Activated T-helper 17 cell treated with anti-CD3 and anti-CD28 coated beads, Interleukin-2, amount 50 U/mL, for 72 hours (primary cell): ENCODE results near the gene SERINC3. TPM values are rescaled to one million over a fixed set of nuclear protein-coding genes. Genes with fewer than 3 reads are reported as not detected.

Experiments
- ATAC-seq: fragments of 150-1000 bp; cut with Tn5 transposase; replicated peaks from 2 replicates; pipeline ENCODE4 v1.10.0; 2021; ENCODE audit warnings: mild to moderate bottlenecking, moderate library complexity
- H3K27ac Mint-ChIP-seq: one replicate; pipeline ENCODE4 v1.8.0; 2022; ENCODE audit warnings: mixed read lengths
- H3K27me3 Mint-ChIP-seq: one replicate; pipeline ENCODE4 v1.8.0; 2022; ENCODE audit warnings: mixed read lengths
- H3K36me3 Mint-ChIP-seq: one replicate; pipeline ENCODE4 v1.8.0; 2022; ENCODE audit warnings: low read depth, mild to moderate bottlenecking, mixed read lengths
- H3K4me1 Mint-ChIP-seq: one replicate; pipeline ENCODE4 v1.8.0; 2022; ENCODE audit warnings: mixed read lengths
- H3K4me3 Mint-ChIP-seq: one replicate; pipeline ENCODE4 v1.8.0; 2022; ENCODE audit warnings: mild to moderate bottlenecking, mixed read lengths
- H3K9me3 Mint-ChIP-seq: one replicate; pipeline ENCODE4 v1.8.0; 2022; ENCODE audit warnings: mixed read lengths
- total RNA-seq, 2 donors: library from RNA; stranded (reverse); gene quantifications; one replicate each; pipeline ENCODE4 v1.2.3, GENCODE V29; 2022

SERINC3 gene
- total RNA-seq, 2 donors from 2014 or later: 68.7 to 86.8 TPM

- no peaks in the 10 kb centered on the region for H3K9me3 Mint-ChIP-seq
- H3K4me1 Mint-ChIP-seq: no peaks in the 10 kb centered on the region
- no peak for ATAC-seq
- no peak overlapping the region for H3K4me3 Mint-ChIP-seq
- H3K27ac Mint-ChIP-seq: no peak overlapping the region
- no peaks in the 10 kb centered on the region for H3K27me3 Mint-ChIP-seq
- H3K36me3 Mint-ChIP-seq: no peaks in the 10 kb centered on the region
Observed at GRCh38 chr20:44544263-44544662, 22.4 kb upstream of the SERINC3 start.

- Mint-ChIP-seq H3K4me1 (no peaks in the 10 kb centered on the region), H3K9me3 (no peaks in the 10 kb centered on the region), H3K36me3 (no peaks in the 10 kb centered on the region), H3K27ac (no peak overlapping the region), H3K27me3 (no peaks in the 10 kb centered on the region), H3K4me3 (no peak overlapping the region)
- ATAC-seq: no peak
Observed at GRCh38 chr20:44543358-44543757, 21.5 kb upstream of the SERINC3 start.

GRCh38 chr20:44542890-44543289 is 21.0 kb upstream of the SERINC3 start:
- ATAC-seq: no peak
- H3K36me3 Mint-ChIP-seq: no peaks in the 10 kb centered on the region
- H3K4me1 Mint-ChIP-seq: no peaks in the 10 kb centered on the region
- no peak overlapping the region for H3K27ac Mint-ChIP-seq
- no peaks in the 10 kb centered on the region for H3K9me3 Mint-ChIP-seq
- no peak overlapping the region for H3K4me3 Mint-ChIP-seq
- no peaks in the 10 kb centered on the region for H3K27me3 Mint-ChIP-seq

- H3K9me3 Mint-ChIP-seq: no peaks in the 10 kb centered on the region
- no peaks in the 10 kb centered on the region for H3K4me1 Mint-ChIP-seq
- ATAC-seq: no peak
Observed at GRCh38 chr20:44541992-44542391, 20.1 kb upstream of the SERINC3 start.

GRCh38 chr20:44540834-44541233 is 19.0 kb upstream of the SERINC3 start:
- Mint-ChIP-seq H3K4me1 (no peaks in the 10 kb centered on the region), H3K4me3 (no peak overlapping the region), H3K27me3 (no peaks in the 10 kb centered on the region), H3K27ac (no peak overlapping the region), H3K9me3 (no peaks in the 10 kb centered on the region), H3K36me3 (no peaks in the 10 kb centered on the region)
- ATAC-seq: no peak

More at GRCh38 chr20:44541992-44542391, 20.1 kb upstream of the SERINC3 start:
- Mint-ChIP-seq H3K4me3 (no peak overlapping the region), H3K27ac (no peak overlapping the region), H3K27me3 (no peaks in the 10 kb centered on the region), H3K36me3 (no peaks in the 10 kb centered on the region)

DNA sequence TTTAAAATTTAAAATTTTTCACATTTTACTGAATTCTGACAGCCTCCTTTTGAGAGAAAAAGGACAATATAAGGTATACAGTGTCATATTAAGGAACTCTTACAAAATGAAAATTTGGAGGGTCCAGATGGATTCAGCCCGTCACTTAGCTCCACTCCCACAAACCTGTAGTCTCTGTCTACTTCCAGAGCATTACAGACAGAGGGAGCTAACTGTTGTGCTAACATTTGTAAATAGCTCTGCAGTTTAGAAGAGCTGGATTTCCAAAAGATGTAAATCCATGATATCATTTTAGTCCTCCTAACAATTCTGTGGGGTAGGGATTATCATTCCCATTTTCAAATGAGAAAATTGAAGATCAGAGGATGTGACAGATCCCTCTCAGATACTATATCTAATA is 16.1 kb upstream of the SERINC3 start:
- Mint-ChIP-seq H3K4me3 (no peak overlapping the region), H3K27me3 (no peaks in the 10 kb centered on the region), H3K36me3 (no peaks in the 10 kb centered on the region), H3K9me3 (no peaks in the 10 kb centered on the region), H3K4me1 (no peaks in the 10 kb centered on the region), H3K27ac (no peak overlapping the region)
- ATAC-seq: no peak

DNA sequence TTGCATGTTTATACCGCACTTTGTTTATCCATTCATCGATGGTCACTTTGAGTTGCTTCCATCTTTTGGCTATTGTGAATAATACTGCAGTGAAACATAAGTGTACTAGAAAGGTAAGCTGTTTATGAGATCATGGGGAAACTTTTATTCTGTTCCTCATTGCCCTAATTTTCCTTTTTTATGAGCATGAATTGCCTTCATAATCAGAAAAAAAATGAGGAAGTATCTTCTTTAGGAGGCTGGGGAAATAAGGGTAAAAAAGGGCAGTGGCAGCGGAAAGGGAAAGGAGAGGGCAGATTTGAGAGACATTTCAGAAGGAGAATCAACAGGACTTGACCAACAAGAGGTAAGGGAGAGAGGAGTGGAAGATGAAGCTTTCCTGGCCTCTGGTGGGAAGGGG is 14.3 kb upstream of the SERINC3 start:
- no peak for ATAC-seq
- Mint-ChIP-seq H3K9me3 (no peaks in the 10 kb centered on the region), H3K27ac (no peak overlapping the region), H3K36me3 (no peaks in the 10 kb centered on the region), H3K4me1 (no peaks in the 10 kb centered on the region), H3K4me3 (no peak overlapping the region), H3K27me3 (no peaks in the 10 kb centered on the region)

- no peak for ATAC-seq
- Mint-ChIP-seq H3K4me1 (no peaks in the 10 kb centered on the region), H3K27ac (no peak overlapping the region), H3K9me3 (no peaks in the 10 kb centered on the region), H3K27me3 (no peaks in the 10 kb centered on the region), H3K36me3 (no peaks in the 10 kb centered on the region), H3K4me3 (no peak overlapping the region)
Observed at GRCh38 chr20:44533928-44534327, 12.1 kb upstream of the SERINC3 start.

DNA sequence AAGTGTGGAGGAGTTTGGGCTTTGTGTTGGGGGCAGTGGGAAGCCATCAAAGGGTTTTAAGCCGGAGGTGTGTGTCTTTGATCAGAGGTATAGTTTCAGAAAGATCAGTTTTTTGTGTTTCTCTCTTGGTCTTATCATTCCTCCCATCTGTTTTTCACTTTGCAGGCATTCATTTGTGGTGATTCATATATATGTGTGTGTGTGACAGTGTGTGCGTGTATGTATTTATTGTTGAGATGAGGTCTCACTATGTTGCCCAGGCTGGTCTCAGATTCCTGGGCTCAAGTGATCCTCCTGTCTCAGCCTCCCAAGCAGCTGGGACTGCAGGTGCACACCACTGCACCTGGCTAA is 11.1 kb upstream of the SERINC3 start:
- Mint-ChIP-seq H3K27me3 (no peaks in the 10 kb centered on the region), H3K27ac (no peak overlapping the region), H3K36me3 (no peaks in the 10 kb centered on the region), H3K9me3 (no peaks in the 10 kb centered on the region), H3K4me1 (no peaks in the 10 kb centered on the region), H3K4me3 (no peak overlapping the region)
- ATAC-seq: peak; percentile 69

GRCh38 chr20:44532259-44532980 is 10.6 kb upstream of the SERINC3 start:
- ATAC-seq: peak; percentile 9
- Mint-ChIP-seq H3K36me3 (no peaks in the 10 kb centered on the region), H3K27ac (no peak overlapping the region), H3K27me3 (no peaks in the 10 kb centered on the region), H3K9me3 (no peaks in the 10 kb centered on the region), H3K4me1 (no peaks in the 10 kb centered on the region), H3K4me3 (no peak overlapping the region)

DNA sequence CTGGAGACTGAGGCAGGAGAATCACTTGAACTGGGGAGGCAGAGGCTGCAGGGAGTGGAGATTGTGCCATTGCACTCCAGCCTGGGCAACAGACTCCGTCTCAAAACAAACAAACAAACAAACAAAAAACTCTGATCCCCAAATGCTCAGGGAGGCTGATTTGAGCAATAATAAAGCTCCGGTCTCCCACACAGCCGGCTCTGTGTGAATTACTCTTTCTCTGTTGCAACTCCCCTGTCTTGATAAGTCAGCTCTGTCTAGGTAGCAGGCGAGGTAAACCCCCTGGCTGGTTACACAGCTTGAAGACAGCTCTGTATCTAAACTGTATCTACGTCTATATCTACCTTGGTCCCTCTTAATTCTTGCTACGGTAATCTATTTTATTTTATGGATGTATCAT is 6.4 kb upstream of the SERINC3 start:
- H3K4me1 Mint-ChIP-seq: no peaks in the 10 kb centered on the region
- H3K9me3 Mint-ChIP-seq: no peaks in the 10 kb centered on the region
- ATAC-seq: no peak
- H3K36me3 Mint-ChIP-seq: no peaks in the 10 kb centered on the region
- no peak overlapping the region for H3K27ac Mint-ChIP-seq
- H3K4me3 Mint-ChIP-seq: no peak overlapping the region
- no peaks in the 10 kb centered on the region for H3K27me3 Mint-ChIP-seq

GRCh38 chr20:44527716-44528199 is 5.9 kb upstream of the SERINC3 start:
- H3K27me3 Mint-ChIP-seq: no peaks in the 10 kb centered on the region

GRCh38 chr20:44526129-44526528 is 4.3 kb upstream of the SERINC3 start:
- no peak overlapping the region for H3K27ac Mint-ChIP-seq

More at GRCh38 chr20:44527716-44528199, 5.9 kb upstream of the SERINC3 start:
- Mint-ChIP-seq H3K9me3 (no peaks in the 10 kb centered on the region), H3K27ac (no peak overlapping the region), H3K4me1 (peaks cover 3% of the 10 kb centered on the region), H3K36me3 (no peaks in the 10 kb centered on the region), H3K4me3 (no peak overlapping the region)
- no peak for ATAC-seq

DNA sequence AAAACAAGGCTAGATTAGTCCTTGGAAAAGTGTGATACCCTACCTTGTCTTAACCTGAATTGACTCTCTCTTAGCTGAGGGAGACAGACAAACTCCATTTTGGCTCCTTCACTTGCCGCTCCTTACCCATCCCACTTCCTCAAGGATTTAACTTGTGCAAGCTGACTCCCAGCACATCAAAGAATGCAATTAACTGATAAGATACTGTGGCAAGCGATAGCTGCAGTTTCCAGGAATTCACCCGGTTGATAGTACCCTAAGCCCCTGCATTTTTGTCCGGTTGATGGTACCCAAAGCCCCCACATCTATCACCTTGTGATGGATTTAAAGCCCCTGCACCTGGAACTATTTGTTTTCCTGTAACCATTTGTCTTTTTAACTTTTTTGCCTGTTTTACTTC is 1.9 kb upstream of the SERINC3 start:
- Mint-ChIP-seq H3K27me3 (no peaks in the 10 kb centered on the region), H3K27ac (peak overlapping the region; percentile 80), H3K4me1 (peaks cover 20% of the 10 kb centered on the region), H3K9me3 (no peaks in the 10 kb centered on the region), H3K4me3 (no peak overlapping the region), H3K36me3 (peaks cover 13% of the 10 kb centered on the region)
- ATAC-seq: no peak

More at GRCh38 chr20:44526129-44526528, 4.3 kb upstream of the SERINC3 start:
- Mint-ChIP-seq H3K9me3 (no peaks in the 10 kb centered on the region), H3K4me3 (no peak overlapping the region), H3K27me3 (no peaks in the 10 kb centered on the region), H3K36me3 (no peaks in the 10 kb centered on the region), H3K4me1 (peaks cover 10% of the 10 kb centered on the region)
- no peak for ATAC-seq

- no peaks in the 10 kb centered on the region for H3K9me3 Mint-ChIP-seq
- H3K27me3 Mint-ChIP-seq: no peaks in the 10 kb centered on the region
- peak overlapping the region; percentile 80 for H3K27ac Mint-ChIP-seq
- ATAC-seq: no peak
- H3K4me3 Mint-ChIP-seq: peak overlapping the region; percentile 82
- H3K4me1 Mint-ChIP-seq: peaks cover 23% of the 10 kb centered on the region
- peaks cover 16% of the 10 kb centered on the region for H3K36me3 Mint-ChIP-seq
Observed at GRCh38 chr20:44522841-44523240, 971 bp upstream of the SERINC3 start.
